Neutrophil (primary cell): ENCODE results near the gene ATF7IP2.

Experiments used
- H3K27ac ChIP-seq: fragments of 200-600 bp; sonication (generic); 2 replicates; pipeline ENCODE4 v1.5.1; 2016; ENCODE audit warnings: mild to moderate bottlenecking, moderate library complexity
- H3K27me3 ChIP-seq: fragments of 200-600 bp; sonication (generic); 2 replicates; pipeline ENCODE4 v1.6.0; 2016; ENCODE audit warnings: mild to moderate bottlenecking
- H3K36me3 ChIP-seq: fragments of 200-600 bp; sonication (generic); 2 replicates; pipeline ENCODE4 v1.5.1; 2017
- H3K4me1 ChIP-seq, 2 experiments: fragments of 200-600 bp in 1 of 2; sonication (generic) in 1 of 2; 1 replicate in 1 of 2; 2 replicates in 1 of 2; pipeline versions ENCODE4 v1.5.1 to v1.6.1; 2013 to 2016; ENCODE audit warnings: low read depth in 1 of 2, low read length in 1 of 2, mild to moderate bottlenecking in 1 of 2, moderate library complexity in 1 of 2; ENCODE audit not compliant: control insufficient read depth in 1 of 2, insufficient read depth in 1 of 2
- H3K4me3 ChIP-seq, 2 experiments: fragments of 200-600 bp in 1 of 2; sonication (generic) in 1 of 2; 1 replicate in 1 of 2; 2 replicates in 1 of 2; pipeline ENCODE4 v1.5.1; 2013 to 2016; ENCODE audit warnings: low read depth in 1 of 2, low read length in 1 of 2, mild to moderate bottlenecking in 1 of 2, moderate library complexity in 1 of 2
- H3K9me3 ChIP-seq: fragments of 200-600 bp; sonication (generic); 2 replicates; pipeline ENCODE4 v1.5.1; 2016
- TF ChIP-seq, protein P1 (sequence below): fragments of 200-600 bp; sonication (generic); IDR thresholded peaks from 2 replicates; pipeline ENCODE4 v1.5.1; 2016; ENCODE audit warnings: antibody characterized with exemption

Gene ATF7IP2

DNA sequence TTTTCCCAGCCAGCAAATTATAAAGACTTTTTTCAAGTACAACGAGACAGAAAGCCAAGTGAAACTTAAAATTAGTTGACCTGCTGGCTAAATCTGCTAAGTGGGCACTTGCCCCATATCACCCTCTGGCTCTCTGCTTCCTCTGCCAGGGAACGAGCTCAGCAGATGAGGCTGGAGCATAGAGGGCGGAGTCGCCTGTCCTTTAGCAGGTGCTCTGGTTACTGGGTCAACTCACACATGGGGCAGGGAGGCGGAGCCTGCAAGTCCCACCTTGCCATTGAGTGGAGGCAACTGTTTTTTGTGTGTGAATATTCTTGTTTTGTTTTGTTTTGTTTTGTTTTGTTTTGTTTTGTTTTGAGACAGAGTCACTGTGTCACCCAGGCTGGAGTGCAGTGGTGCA is 132.0 kb downstream of the ATF7IP2 start:
- TF ChIP-seq, protein P1, sequence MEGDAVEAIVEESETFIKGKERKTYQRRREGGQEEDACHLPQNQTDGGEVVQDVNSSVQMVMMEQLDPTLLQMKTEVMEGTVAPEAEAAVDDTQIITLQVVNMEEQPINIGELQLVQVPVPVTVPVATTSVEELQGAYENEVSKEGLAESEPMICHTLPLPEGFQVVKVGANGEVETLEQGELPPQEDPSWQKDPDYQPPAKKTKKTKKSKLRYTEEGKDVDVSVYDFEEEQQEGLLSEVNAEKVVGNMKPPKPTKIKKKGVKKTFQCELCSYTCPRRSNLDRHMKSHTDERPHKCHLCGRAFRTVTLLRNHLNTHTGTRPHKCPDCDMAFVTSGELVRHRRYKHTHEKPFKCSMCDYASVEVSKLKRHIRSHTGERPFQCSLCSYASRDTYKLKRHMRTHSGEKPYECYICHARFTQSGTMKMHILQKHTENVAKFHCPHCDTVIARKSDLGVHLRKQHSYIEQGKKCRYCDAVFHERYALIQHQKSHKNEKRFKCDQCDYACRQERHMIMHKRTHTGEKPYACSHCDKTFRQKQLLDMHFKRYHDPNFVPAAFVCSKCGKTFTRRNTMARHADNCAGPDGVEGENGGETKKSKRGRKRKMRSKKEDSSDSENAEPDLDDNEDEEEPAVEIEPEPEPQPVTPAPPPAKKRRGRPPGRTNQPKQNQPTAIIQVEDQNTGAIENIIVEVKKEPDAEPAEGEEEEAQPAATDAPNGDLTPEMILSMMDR = no peak
- Histone ChIP-seq H3K9me3 (no peaks in the 10 kb centered on the region), H3K4me3 (no peak overlapping the region), H3K27ac (no peak overlapping the region), H3K36me3 (no peaks in the 10 kb centered on the region), H3K27me3 (no peaks in the 10 kb centered on the region), H3K4me1 (no peaks in the 10 kb centered on the region)

DNA sequence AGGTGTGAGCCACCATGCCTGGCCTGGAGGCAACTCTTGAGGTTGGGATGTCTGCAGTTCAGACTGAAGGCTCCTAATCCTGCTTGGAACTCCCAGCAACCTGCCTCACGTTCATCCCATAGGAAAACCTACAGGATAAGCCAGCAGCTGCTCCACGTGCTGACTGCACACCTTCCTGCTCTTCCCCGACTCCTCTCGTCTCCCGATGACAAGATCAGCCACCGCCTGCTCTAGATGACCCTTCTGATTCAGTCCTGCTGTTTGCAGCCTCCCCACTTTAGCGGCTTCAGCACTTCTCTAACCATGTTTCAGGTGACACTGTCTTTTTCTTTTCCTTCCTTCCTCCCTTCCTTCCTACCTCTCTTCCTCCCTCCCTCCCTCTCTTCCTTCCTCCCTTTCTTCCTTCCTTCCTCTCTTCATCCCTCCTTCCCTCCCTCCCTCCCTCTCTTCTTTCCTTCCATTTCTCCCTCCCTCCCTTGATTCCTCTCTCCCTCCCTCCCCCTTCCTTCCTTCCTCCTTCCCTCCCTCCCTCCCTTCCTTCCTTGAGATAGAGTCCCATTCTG is 132.7 kb downstream of the ATF7IP2 start:
- H3K4me3 ChIP-seq = no peak overlapping the region
- H3K27ac ChIP-seq = no peak overlapping the region
- TF ChIP-seq, protein P1 = no peak

DNA sequence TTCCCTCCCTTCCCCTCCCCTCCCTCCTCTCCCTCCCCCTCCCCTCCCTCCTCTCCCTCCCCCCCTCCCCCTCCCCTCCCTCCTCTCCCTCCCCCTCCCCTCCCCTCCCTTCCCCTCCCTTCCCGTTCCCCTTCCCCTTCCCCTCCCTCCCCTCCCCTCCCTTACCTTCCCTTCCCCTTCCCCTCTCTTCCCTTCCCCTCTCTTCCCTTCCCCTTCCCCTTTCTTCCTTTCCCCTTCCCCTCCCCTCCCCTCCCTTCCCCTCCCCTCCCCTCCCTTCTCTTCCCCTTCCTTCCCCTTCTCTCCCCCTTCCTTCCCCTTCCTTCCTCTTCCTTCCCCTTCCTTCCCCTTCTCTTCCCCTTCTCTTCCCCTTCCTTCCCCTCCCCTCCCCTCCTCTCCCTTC is 133.4 kb downstream of the ATF7IP2 start:
- H3K27me3 ChIP-seq = no peaks in the 10 kb centered on the region
- H3K36me3 ChIP-seq = no peaks in the 10 kb centered on the region
- no peaks in the 10 kb centered on the region for H3K4me1 ChIP-seq
- H3K9me3 ChIP-seq = no peaks in the 10 kb centered on the region
- H3K27ac ChIP-seq = no peak overlapping the region
- TF ChIP-seq, protein P1 = no peak
- H3K4me3 ChIP-seq = no peak overlapping the region

More for the DNA sequence above, 132.7 kb downstream of the ATF7IP2 start:
- Histone ChIP-seq H3K4me1 (no peaks in the 10 kb centered on the region), H3K27me3 (no peaks in the 10 kb centered on the region), H3K36me3 (no peaks in the 10 kb centered on the region), H3K9me3 (no peaks in the 10 kb centered on the region)

DNA sequence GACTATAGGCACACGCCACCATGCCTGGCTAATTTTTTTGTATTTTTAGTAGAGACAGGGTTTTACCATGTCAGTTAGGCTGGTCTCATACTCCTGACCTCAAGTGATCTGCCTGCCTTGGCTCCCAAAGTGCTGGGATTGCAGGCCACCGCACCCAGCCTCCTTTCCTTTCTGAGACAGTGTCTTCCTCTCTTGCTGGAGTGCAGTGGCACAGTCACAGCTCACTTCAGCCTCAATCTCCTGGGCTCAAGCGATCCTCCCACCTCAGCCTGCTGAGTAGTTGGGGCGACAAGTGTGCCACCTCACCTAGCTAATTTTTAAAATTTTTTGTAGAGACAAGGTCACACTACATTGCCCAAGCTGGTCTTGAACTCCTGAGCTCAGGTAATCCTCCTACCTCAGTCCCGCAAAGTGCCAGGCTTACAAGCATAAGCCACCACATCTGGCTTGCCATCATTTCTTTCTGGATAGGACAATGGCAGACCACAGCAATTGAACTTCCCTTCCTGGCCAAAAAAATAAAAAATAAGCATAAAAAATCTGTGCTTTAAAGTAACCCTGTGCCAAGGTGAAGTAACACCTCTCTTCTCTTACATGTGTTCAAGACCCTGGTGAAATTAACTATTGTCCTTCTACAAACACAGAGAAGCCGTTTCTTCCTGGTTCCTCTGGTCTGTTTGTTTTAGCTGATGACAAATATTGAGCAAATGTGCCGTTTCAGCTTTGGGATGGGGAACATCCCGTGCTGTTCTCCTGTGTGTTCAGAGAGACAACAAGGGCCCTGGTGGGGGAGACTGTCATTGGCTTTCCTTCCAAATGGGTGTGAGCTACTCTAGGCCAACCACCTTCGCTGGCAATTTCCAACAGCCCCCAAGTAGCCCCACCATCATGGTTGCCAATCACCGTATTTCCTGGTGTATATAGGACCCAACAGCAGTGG is 134.3 kb downstream of the ATF7IP2 start:
- TF ChIP-seq, protein P1 = no peak
- Histone ChIP-seq H3K27me3 (no peaks in the 10 kb centered on the region), H3K27ac (no peak overlapping the region), H3K4me1 (no peaks in the 10 kb centered on the region), H3K4me3 (no peak overlapping the region), H3K9me3 (no peaks in the 10 kb centered on the region), H3K36me3 (no peaks in the 10 kb centered on the region)

DNA sequence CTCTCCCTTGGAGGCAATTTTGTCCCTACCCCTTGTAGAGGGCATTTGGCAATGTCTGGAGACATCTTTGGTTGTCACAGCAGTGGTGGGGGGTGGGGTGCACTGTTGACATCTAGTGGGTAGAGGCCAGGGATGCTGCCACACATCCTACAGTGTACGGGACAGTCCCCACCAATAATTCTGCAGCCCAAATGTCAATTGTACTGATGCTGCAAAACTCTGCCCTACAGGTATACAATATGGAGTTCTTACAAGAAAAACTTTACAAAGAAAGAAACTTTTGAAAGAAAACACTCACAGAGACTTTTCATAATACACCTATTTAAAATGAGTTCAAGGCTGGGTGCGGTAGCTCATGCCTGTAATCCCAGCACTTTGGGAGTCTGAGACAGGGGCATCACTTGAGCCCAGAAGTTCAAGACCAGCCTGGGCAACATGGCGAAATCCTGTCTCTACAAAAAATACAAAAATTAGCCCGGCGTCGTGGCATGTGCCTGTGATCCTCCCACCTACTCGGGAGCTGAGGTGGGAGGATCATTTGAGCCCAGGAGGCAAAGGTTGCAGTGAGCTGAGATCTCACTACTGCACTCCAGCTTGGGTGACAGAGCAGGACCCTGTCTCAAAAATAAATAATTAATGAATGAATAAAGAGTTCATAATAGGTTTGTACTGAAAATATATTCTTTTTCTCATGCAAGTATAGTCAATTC is 135.2 kb downstream of the ATF7IP2 start:
- no peaks in the 10 kb centered on the region for H3K9me3 ChIP-seq
- TF ChIP-seq, protein P1 = no peak
- no peak overlapping the region for H3K4me3 ChIP-seq

More for the DNA sequence above, 135.2 kb downstream of the ATF7IP2 start:
- Histone ChIP-seq H3K36me3 (no peaks in the 10 kb centered on the region), H3K27me3 (no peaks in the 10 kb centered on the region), H3K4me1 (no peaks in the 10 kb centered on the region), H3K27ac (no peak overlapping the region)
